GM21576 (cell line): ENCODE measurements around the gene ANXA10.
A peak's percentile ranks its signal among the peaks of the same experiment; 100 is the strongest.
"Not testable (repeated sequence)": the region's sequence is repeated elsewhere in the genome, so short reads cannot be mapped to it uniquely, and the experiment has no call there.

Experiments
- ATAC-seq: cut with Tn5 transposase; IDR thresholded peaks from one replicate; pipeline ENCODE4 v1.9.1; 2021; ENCODE audit warnings: mild to moderate bottlenecking, moderate library complexity; ENCODE audit not compliant: unreplicated experiment

Gene ANXA10, protein sequence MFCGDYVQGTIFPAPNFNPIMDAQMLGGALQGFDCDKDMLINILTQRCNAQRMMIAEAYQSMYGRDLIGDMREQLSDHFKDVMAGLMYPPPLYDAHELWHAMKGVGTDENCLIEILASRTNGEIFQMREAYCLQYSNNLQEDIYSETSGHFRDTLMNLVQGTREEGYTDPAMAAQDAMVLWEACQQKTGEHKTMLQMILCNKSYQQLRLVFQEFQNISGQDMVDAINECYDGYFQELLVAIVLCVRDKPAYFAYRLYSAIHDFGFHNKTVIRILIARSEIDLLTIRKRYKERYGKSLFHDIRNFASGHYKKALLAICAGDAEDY

DNA sequence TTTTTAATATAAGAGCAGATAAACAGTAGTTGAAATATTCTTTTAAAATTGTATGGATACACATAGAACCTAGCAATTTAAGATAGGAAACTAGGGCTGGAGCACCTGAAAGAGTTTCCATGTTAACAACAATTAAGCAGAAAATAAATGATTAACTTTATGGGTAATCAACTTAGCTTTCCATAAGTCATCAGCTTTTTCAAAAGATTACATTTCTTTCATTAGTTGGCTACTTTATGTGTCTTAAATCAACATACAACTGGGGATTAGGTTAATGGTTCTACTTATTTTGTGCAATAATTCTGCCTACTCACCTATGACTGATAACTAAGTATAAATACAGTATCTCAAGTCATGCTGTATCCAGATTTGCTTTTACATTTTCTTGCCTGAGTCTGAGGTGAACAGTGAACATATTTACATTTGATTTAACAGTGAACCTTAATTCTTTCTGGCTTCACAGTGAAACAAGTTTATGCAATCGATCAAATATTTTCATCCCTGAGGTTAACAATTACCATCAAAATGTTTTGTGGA lies at the start of gene ANXA10:
Gene ANXA10 (plus strand): TSS at position 362 of the 537 bp plus-strand sequence. CDS start 164 bp downstream, at position 526.
- no peak for ATAC-seq

DNA sequence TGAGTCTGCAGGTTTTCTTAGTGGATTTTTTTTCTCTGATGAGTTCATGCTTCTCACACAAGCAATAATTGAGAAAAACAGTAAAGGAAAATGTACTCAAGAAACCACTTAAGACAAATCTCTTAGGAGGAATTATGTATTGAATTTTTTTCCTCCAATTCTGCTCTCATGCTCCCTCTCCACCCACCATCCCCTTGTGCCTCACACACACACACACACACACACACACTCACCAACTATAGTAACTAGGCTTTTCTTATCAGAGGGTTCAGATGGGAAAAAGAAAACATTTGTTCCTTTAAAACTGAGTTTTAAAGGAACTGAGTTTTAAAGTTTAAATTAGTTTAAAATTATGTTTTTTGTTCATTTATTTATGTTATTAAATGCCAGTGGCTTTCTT lies 47.0 kb upstream of the ANXA10 start:
- no peak for ATAC-seq

DNA sequence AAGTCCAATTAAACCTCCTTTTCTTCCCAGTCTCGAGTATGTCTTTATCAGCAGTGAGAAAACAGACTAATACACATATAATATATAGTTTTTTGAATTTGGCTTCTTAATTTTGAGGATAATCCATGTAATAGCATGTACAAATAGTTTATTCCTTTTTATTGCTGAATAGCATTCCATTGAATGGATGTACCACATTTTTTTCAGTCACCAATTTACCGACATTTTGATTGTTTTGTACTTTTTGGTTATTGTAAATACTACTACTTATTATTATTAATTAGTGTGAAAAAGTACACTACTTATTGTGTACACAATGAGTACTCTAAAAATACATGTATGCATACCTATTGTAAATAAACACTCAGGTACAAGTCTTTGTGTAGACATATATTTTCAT lies 42.3 kb upstream of the ANXA10 start:
- no peak for ATAC-seq

DNA sequence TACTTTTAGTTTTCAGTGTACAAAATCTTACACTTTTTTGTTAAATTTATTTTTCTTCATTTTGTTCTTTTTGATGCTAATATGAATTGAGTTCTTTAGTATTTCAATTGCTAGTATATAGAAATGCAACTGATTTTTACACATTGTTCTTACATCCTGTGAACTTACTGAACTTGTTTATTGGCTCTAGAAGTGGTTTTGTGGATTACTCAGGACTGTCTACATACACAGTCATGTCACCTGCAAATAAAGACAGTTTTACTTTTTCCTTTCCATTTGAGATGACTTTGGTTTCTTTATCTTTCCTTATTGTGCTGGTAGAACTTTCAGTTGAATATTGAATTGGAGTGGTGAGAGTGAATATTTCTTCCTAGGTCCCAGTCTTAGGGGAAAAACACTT lies 40.8 kb upstream of the ANXA10 start:
- no peak for ATAC-seq

DNA sequence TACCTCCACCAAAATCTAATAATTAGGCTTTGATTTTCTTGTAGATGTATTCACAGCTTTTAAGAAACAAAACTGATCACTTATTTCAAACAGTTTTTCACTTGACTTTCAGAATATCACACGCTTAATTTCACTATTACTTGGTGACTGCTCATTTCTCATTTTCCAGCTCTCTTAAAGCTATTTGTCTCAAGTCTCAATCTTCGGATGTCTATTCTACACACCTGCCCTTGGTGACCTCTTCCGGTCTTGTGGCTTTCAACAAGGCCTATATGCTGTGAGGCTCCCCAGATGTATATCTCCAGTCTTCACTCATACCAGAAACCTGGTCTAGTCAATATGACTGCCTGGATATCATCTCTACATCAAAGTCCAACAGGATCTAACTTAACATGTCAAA lies 34.9 kb upstream of the ANXA10 start:
- peak; percentile 97 for ATAC-seq

DNA sequence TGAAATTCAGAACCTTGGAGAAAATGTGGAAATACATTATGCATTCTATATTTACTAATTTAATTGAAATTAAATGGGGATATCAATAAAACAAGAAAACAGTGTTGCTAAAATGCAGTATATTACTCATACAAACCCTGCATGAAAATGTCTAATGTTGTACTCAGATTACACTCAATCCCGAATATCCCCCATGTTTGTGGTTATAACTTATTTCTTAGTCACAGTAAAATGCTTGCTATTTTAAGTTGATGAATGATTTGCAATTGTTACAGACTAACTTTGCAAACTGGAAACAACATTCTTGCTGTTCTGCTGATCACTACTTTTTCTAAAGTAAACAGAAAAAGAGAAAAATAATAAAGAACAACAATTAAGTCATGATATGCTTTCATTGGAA lies 33.1 kb upstream of the ANXA10 start:
- no peak for ATAC-seq

DNA sequence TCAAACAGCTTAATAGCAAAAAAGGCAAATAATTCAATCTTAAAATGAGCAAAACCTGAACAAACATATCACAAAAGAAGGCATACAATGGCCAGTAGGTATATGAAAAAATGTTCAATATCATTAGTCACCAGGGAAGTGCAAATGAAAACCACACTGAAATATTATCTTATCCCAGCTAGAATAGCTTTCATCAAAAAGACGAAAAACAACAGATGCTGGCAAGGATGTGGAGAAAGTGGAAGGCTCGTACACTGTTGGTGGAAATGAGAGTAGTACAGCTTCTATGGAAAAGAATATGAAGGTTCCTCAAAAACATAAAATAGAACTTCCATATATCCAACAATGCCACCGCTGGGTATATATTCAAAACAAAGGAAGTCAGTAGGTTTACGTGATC lies 29.3 kb upstream of the ANXA10 start:
- ATAC-seq: no peak

DNA sequence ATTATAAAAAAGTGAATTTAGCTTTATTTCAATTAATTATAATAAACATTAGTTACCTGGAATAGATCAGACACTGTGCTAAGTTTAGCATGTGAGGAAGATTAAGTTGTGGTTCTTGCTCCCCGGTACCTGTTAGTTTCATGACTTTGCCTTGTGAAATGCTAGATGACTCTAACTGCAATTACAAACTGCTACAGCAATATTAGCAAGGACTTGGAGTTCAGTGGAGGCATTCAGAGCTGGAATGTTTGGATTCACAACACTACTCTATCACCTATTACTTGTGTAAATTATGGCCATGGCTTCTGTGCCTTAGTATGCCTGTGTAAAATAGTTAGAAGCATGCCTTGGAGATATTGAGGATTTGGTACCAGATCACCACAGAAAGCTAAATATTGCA lies 21.4 kb upstream of the ANXA10 start:
- no peak for ATAC-seq

DNA sequence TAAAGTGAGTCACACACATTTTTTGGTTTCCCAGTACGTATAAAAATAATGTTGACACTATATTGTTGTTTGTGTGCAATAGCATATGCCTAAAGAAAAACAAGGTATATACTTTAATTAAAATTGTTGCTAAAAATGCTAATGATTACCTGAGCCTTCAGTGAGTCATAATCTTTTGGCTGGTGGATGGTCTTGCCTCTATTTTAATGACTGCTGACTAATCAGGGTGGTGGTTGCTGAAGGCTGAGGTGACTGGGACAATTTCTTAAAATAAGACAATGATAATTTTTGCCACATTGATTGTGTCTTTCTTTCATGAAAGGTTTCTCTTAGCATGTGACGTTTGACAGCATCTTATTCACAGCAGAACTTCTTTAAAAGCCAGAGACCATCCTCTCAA lies 21.0 kb upstream of the ANXA10 start:
- ATAC-seq: no peak

DNA sequence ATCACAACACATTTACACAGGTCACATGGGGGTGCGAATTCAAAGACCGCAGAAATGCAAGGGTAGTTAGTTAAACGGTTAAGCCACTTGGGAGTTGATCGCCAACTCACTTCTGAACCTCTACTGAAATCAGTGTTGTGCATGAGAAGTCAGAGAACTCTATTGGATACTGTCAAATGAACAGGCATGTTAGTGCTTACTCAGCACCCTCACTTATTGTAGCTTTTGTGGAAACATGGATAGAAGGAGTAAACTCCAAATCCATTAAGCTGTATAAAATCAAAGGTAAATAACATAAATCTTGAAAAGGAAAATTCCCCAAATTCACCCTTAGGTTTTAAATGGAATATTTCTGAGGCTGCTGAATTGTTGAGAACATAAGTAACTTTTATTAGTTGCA lies 17.5 kb upstream of the ANXA10 start:
- no peak for ATAC-seq

DNA sequence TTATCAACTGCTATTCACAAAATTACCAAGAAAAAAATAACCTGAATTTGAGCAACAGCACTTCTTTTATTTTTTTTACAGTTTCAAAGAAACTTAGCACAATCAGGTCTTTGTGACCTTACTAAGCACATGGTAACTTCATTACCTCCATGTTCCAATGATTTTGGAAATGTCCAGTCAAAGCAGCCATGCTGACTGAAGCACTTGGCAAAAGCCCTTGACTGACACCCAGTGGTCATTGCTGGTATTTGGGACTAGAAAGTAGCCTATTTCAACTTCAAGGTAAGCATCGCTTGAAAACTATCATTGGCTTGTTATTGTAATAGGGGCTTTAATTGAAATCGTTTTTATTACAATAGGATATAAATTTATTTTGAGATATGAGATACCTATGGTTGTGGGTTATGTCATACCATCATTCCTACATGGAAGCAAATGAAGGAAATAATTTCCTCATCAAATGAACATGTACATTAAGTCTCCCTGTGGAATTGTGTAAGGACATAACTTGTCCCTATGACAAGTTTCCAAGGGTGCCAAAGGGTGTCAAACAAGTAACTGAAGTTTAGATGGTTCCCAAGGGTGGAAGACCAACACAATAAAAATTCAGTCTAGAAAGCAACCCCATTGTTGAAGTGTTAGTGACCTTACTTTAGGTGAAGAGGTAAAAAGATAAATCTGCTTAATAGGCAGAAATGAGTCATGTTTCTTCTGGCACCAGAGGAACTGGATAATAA lies 15.2 kb upstream of the ANXA10 start:
- ATAC-seq: peak; percentile 94

DNA sequence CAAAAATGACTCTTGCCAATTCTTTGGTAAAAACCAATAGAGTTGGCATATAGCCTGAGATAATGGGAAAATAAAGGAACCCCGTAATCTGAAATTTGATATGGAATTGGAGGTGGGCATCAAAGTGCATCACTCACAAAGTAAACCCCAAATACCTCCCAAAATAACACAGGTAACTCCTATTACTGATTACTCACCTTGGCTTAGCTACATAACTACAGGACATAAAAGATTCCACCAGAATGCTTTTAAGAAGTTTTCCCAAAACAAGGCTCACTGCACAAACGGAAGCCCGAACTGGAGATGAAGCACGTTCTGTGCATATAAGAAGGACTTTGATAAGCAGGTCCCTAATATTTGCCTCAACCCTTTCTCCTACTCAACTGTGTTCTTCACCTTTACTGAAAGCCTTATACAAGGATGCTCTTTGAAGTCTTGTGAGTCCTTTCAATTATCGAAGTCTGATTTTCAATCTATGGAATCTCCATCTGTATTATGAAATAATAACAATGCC lies 14.6 kb upstream of the ANXA10 start:
- ATAC-seq: no peak

DNA sequence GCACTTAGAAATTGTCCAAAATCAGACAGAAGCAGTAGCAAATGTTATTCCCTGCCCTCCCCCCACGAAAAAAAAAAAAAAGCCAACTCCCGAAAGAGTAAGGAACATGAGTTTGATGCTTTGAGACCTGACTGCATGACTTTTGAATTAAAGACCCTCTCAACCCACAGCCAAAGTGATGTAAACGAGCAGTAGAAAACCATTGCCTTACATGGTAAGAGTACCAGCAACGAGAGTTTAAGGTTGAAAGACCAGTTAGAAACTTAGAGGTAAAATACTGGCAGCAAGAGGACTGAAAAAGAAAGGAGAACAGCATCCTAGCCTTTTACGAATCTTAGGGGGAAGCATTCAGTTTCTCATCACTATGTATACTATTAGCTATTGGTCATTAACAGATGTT lies 10.0 kb upstream of the ANXA10 start:
- no peak for ATAC-seq

DNA sequence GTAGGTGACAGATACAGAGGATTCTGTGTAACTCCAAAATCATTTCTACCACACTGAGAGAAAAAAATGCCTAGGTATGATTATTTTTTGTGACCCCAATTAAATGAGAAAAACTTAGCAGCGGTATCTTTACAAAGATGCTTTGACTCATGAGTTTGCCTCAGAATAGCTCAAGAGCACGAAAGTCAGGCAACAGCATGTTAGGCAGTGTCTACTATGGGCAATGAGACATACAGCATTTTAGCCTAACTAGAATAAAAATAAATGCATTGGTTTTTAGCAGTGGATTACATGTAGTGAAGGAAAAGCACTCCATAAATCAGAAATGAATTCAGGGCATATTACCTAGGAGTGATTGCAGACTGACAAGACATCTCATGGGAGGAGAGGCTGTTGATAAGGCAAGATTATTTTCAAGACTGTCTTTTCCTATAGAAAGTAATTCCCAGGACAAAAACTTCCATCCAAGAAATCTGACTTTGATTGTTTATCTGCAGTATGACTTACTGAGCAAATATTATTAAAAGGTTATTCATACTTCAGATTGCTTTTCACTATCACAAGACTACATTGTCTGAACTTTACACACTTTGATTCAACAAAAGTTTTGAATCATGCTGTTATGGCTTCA lies 3.6 kb downstream of the ANXA10 start:
- no peak for ATAC-seq

DNA sequence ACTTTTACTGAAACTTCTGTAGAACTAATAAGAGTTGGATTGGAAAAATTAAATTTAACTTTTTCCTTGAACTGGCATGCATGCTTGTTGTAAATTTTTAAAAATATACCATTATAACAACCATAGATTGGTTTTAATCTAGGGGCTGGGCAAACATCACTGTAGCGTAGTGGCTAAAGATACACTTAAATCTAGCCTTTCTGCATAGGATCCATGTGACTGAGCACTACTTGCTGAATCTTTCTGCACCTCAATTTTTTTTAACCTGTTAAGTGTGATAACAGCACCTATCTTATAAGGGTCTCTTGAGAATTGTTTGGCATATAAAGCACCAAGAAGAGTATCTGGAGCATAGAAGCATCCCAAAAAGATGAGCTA lies 4.1 kb downstream of the ANXA10 start:
- ATAC-seq: no peak

DNA sequence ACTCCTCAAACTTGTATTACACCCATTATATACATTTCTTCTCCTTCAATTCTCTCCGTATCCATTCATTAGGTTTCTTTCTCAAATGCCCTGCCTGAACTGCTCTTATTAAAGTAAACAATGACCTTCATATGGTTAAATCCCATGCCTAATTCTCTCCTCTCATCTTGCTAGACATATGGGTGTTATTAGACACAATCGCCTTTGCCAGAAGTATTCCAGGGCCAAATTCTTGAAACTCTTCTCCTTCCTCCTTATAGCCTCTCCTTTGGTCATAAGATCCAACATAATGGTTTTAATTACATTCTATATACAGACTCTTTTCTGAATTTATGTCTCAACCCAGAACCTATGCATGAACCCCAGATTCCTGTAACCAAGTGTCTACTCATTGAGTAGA lies 4.8 kb downstream of the ANXA10 start:
- ATAC-seq: no peak

DNA sequence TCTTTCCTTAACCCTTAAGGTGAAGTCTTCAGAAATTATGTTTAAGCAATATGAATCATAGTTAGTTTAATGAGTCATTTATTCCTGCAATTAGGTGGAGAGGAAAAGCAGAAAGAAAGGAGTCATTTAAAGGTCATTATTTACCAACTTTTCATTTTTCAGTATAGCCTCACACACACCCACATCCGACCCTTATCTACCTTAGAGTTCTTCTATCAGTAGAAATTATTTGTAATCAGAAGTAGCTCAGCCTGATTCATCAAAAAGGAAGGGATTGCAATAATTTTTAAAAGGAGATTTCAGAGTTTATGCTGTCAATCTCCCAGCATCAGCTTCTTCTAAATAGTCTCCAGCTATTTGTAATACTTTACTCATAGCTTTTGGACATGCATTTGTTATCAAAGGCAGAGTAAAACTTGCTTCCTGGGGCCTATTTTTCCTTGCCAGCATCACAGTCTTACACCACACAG lies 5.9 kb downstream of the ANXA10 start:
- no peak for ATAC-seq

DNA sequence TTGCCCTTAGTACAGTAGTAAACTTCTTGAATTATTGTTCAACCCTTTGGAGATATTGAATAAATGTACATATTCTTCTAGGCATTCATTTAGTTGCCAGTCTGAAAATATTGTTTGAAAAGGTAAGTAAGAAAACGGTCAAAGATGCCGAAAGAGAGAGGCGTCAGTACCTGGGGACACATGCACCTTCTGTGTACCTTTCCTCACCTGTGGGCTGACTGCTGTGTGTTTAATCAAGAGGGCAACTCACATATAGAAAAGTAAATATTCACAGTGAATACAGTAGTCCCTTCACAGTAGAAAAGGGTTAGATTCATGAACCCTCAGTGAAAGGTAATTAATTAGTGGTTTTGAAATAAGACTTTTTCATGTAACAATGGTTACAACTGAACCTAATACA lies 6.9 kb downstream of the ANXA10 start:
- ATAC-seq: no peak

DNA sequence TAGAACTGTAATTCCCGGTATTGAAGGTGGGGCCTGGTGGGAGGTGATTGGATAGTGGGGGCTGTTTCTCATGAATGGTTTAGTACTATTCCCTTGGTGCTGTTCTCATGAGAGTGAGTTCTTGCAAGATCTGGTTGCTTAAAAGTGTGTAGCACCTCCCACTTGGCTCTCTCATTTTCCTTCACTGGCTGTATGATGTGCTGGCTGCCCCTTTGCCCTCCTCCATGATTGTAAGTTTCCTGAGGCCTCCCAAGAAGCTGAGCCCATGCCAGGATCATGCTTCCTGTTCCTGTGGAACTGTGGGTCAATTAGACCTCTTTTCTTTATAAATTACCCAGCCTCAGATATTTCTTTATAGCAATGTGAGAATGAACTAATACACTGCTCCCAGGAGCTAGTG lies 8.7 kb downstream of the ANXA10 start:
- ATAC-seq: no peak

DNA sequence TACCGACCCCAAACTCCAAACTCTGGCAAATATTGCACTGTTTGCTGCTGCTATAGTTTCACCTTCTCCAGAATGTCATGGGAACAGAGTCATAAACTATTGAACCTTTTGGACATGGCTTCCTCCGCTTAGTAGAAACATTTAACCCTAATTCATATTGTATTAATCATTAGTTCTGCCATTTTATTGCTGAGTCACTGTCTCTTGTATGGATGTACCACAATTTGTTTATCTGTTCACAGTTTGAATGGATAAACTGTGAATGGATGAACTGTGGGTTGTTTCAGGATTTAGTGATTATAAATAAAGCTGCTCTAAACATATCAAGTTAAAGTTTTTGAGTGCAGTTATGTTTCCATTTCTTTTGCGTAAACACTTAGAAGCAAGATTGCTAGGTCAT lies 10.1 kb downstream of the ANXA10 start:
- ATAC-seq: no peak

DNA sequence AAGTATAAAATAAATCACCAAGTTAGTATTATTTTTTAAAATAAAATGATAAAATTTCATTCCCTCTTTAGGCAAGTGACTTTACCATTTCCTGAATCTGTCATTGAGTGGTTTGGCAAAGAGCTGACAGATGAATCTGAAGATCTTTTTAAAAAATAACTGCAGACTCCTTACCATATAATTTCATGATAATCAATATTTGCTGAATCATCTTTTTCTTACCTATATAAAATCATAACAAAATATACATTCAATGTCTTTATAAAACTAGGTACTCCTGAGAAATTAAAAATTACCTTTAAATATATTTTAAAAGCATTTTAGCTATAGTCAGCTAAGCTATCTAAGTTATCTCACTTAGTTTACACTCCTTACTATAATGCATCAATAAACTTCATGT lies 17.2 kb downstream of the ANXA10 start:
- no peak for ATAC-seq

DNA sequence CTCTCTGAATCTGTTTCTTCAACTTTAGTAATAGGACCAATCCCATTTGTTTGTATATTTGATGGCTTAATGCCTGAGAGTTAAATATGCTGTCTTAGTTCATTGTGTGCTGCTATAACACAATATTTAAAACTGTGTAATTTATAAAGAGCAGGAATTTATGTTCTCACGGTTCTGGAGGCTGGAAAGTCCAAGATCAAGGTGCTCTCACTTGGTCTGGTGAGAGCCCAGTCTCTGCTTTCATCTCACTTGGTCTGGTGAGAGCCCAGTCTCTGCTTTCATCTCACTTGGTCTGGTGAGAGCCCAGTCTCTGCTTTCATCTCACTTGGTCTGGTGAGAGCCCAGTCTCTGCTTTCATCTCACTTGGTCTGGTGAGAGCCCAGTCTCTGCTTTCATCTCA lies 20.7 kb downstream of the ANXA10 start:
- not testable (repeated sequence) for ATAC-seq
